DMS 273 treated with DMSO at 0.1 percent for 48 hours (cell line): ENCODE data around the gene CWC22.
"Not testable (repeated sequence)": the region's sequence is repeated elsewhere in the genome, so short reads cannot be mapped to it uniquely, and the experiment has no call there.

Experiments
- DNase-seq: peaks from one replicate; lab custom pipeline; 2025; lab: John Stamatoyannopoulos, UW

CWC22 gene

DNA sequence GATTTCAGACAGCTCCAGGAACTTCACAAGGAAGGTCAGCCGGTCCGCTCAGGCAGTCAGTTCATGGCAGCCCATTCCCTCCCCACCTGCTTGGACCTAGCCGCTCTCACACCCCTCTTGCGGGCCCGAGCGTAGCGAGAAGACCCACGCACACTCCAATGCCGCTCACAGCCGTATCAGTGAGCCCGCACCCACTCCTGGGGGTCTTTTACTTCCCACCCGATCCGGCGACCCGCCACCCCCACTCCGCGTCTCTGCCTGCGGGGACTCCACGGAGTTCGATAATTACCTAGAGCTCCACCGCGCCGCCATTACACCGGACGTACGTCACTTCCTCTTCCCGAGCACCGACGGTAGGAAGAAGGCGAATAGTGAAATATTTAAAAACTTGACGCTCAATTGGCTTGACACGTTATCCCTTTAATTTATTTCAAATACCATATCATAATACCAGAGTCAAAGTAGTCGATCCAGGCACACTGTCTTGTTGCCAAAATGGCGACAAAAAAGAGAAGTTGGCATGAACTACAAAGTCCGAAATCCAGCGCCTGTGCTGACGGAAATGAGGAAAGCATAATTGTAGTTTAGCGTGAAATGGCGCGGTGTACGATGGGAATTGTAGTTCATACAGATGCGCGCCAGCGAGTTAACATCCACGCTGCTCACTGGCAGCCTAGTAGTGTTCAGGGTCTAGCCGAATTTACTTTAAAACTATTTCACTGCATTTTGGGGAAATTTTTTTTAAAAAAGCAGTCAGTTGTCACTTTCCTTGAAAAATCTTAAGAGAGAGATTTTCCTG lies at the start of gene CWC22:
TSS of gene CWC22 (minus strand) at position 517 of the 799 bp plus-strand sequence. CDS start 13,956 bp downstream, outside the sequence.
- peak; percentile 92 for DNase-seq

GRCh38 chr2:180056367-180057118 lies 49.4 kb upstream of the CWC22 start:
- DNase-seq: no peak

DNA sequence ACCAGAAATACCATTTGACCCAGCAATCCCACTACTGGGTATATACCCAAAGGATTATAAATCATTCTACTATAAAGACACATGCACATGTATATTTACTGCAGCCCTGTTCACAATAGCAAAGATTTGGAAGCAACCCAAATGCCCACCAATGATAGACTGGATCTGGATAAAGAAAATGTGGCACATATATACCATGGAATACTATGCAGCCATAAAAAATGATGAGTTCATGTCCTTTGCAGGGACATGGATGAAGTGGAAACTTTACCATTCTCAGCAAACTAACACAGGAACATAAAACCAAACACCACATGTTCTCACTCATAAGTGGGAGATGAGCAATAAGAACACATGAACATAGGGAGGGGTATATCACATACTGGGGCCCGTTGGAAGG lies 47.5 kb upstream of the CWC22 start:
- not testable (repeated sequence) for DNase-seq

- no peak for DNase-seq
Observed at GRCh38 chr2:180050246-180050645, 43.1 kb upstream of the CWC22 start.

DNA sequence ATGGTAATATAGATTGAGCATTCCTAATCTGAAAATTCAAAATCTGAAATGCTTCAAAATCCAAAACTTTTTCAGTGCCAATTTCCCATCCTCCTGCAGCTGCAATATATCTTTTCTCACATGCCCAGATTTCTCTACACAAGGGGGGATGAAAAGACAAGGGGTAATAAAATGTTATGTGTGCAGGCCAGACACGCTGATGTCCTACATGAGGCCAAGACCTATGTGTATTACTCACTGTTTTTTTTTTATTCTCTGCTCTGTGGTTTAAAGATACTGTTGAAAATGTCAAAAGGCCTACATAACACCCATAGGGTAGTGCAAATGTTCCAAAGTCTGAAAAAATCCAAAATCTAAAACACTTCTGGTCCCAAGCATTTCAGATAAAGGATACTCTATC lies 41.2 kb upstream of the CWC22 start:
- no peak for DNase-seq

GRCh38 chr2:180046776-180047175 lies 39.7 kb upstream of the CWC22 start:
- DNase-seq: no peak

DNA sequence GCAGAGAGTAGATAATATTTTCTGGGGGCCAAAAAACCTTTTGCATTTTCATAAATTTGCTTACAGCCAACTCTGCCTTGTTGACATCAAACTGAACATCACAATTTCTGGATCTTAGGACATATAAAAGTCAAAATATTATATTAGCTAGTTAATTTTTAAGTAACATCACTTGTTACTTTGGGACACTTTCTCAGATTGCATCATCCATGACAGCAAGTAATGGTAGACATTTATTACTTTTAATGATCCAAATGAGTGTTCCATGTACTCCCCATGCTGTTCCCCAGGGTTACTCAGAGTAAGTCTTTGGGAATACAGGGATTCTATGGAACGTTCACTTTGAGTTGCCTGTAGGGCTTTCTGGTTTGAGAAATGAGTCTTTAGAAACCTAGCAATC lies 39.1 kb upstream of the CWC22 start:
- DNase-seq: no peak

DNA sequence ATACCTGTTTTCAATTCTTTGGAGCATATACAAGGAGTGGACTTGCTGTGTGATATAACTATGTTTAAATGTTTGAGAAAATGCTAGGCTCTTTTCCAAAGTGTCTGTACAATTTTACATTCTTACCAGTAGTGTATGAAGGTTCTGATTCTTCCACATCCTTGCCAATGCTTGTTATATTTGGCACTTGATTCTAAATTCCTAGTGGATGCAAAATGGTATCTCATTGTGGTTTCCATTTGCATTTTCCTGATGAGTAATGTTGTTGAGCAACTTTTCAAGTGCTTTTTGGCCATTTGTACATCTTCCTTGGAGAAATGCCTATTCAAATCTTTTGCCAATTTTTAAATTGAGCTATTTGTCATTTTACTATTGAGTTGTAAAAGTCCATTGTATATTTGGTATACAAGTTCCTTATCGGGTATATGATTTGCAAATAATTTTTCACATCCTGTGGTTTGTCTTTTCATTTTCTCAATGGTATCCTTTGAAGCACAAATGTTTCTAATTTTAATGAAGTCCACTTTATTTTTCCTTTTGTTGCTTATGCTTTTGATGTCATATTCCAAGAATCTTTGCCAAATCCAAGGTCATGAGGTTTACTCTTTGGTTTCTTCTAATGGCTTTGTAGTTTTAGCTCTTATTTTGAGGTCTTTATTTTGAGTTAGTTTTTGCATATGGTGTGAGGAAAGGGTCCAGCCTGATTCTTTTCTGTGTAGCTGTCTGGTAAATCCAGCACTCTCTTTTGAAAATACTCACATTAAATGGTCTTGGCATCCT lies 33.2 kb upstream of the CWC22 start:
- no peak for DNase-seq

DNA sequence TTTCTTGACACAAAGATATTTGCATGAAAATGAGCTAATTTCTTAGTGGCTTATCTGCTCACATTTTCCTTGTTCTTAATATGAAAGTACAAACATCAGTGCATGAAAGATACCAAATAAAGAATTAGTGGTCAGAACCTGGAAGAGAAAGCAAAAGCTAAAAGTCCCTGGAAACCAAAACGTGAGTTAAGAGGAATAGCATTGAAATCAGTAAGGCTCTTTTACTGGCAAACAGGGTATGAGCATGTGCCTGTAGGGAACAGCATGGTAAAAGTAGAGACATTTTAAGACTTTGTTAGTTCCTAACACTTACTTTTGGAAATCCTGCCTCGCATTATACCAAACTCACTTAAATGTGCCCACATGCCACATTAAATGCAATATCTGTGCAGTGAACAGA lies 31.9 kb upstream of the CWC22 start:
- DNase-seq: no peak

GRCh38 chr2:180033993-180034894 lies 27.1 kb upstream of the CWC22 start:
- peak; percentile 93 for DNase-seq

- no peak for DNase-seq
Observed at GRCh38 chr2:180029575-180029974, 22.5 kb upstream of the CWC22 start.

DNA sequence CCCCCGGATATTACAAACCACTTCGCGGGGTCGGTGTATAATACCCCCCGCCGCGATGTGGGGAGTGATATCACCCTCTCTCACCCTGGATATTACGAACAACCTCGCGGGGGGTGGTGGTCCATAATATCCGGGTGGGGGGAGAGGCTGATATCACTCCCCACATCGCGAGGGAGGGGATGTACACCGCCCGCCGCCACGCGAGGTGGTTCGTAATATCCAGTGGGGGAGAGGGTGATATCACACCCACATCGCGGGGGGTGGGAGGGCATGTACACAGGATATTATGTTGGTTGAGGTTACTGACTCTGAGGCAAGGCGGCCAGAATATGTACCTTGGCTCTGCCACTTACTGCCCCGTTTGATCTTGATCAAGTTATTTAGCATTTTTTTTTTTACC lies 14.8 kb upstream of the CWC22 start:
- DNase-seq: no peak

DNA sequence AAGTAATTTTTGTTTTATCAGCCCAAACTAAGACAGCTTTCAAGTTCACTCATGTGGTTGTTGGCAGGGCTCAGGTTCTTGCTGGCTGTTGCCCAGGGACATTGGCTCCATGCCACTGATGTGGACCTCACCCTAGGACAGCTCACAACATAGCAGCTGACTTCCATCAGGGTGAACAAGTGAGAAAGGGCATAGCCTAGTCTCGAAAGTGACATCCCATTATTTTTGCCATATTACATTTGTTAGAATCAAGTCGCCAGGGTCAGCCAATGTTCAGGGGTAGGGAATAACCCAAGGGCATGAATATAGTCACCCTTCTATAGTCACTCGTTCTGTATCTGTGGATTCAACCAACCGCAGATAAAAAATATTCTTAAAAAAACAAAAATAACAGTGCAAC lies 10.7 kb upstream of the CWC22 start:
- DNase-seq: no peak

GRCh38 chr2:180016937-180017336 lies 9.8 kb upstream of the CWC22 start:
- no peak for DNase-seq

DNA sequence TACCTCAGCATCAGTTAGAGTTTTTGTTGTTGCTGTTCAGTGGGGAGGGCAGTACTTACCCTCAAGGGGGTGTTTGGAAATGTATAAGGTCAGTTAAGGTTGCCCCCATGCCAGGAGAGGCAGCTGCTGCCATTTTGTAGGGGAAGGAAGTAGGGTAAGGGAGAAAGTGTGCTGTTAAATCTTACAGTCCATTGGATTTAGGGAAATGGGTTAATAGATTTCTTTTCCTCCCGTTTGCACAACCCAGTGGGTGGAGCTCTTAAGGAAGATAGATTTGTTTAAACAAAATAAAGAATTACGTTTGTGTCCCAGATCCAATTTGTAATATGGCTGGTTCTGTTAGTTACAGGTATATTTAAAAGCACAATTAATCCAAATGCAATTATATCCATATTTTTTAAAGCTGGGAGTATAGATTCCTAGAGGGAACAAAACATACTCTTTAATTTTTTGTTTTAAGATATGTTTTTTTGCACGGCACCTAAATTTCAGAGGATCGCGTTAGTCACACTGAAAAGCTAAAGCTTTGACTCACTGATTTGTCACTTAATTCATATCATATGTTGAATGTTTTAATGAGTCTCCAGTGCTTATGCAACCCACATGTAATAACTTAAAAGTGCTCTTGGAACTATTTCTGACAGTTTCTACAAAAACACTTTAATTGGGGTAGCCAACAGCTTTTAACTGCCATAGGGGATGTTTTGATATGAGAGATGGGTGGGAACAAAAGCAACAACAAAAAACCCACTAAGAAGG lies 9.0 kb upstream of the CWC22 start:
- DNase-seq: no peak

GRCh38 chr2:180012523-180012922 lies 5.4 kb upstream of the CWC22 start:
- DNase-seq: no peak

- no peak for DNase-seq
Observed at GRCh38 chr2:180010701-180011100, 3.6 kb upstream of the CWC22 start.

GRCh38 chr2:180006231-180006630 lies 866 bp downstream of the CWC22 start:
- no peak for DNase-seq

GRCh38 chr2:180005465-180005864 lies 1.6 kb downstream of the CWC22 start:
- DNase-seq: not testable (repeated sequence)

GRCh38 chr2:180004731-180005130 lies 2.4 kb downstream of the CWC22 start:
- no peak for DNase-seq

DNA sequence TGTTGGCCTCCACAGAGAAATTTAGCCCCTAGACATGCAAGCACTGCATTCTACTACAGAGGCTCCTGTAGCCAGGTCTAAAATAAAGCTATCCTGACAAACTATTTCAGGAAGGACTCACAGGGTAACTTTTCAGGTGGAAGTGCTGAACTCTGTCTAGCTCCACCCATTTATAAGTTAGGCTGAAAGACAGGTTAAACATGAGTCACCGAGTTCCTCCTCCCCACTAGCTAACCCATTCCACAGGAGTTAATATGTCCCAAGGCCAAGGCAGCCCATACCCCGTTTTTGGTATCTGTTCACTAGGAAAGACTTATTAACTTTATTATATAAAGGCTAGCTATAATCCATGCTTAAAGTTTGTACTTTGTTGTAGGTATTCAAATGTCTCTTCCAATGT lies 3.5 kb downstream of the CWC22 start:
- no peak for DNase-seq
